OCI-LY1 (cell line): ENCODE results near the gene FSD1L.

Experiments
- H2AFZ ChIP-seq: fragments of 200-600 bp; sonication (generic), shearing (Covaris generic); 2 replicates; pipeline ENCODE4 v1.6.0; 2014; ENCODE audit warnings: antibody characterized with exemption, mild to moderate bottlenecking, low read length
- H3F3A ChIP-seq: fragments of 200-600 bp; sonication (generic), shearing (Covaris generic); 2 replicates; pipeline ENCODE4 v1.6.0; 2014; ENCODE audit warnings: mild to moderate bottlenecking, antibody characterized with exemption, low read length, moderate library complexity; ENCODE audit not compliant: insufficient read depth
- H3K27ac ChIP-seq: fragments of 200-600 bp; sonication (generic); 2 replicates; pipeline ENCODE4 v1.5.1; 2014; ENCODE audit warnings: low read length, mixed run types, mild to moderate bottlenecking, low read depth; ENCODE audit not compliant: poor library complexity, severe bottlenecking
- H3K27me3 ChIP-seq: fragments of 200-600 bp; sonication (generic); 2 replicates; pipeline ENCODE4 v1.6.0; 2014; ENCODE audit warnings: antibody characterized with exemption, mild to moderate bottlenecking, low read length, moderate library complexity; ENCODE audit not compliant: insufficient read depth
- H3K36me3 ChIP-seq: fragments of 200-600 bp; sonication (generic); 2 replicates; pipeline ENCODE4 v1.6.1; 2014; ENCODE audit warnings: mild to moderate bottlenecking, antibody characterized with exemption, low read length, moderate library complexity, mixed read lengths; ENCODE audit not compliant: insufficient read depth
- H3K4me1 ChIP-seq: fragments of 200-600 bp; sonication (generic); 2 replicates; pipeline ENCODE4 v1.5.1; 2014; ENCODE audit warnings: mild to moderate bottlenecking, low read length, moderate library complexity; ENCODE audit not compliant: insufficient read depth, severe bottlenecking
- H3K4me2 ChIP-seq: fragments of 200-600 bp; sonication (generic), shearing (Covaris generic); 2 replicates; pipeline ENCODE4 v1.6.1; 2014; ENCODE audit warnings: low read length
- H3K4me3 ChIP-seq: fragments of 200-600 bp; sonication (generic); 2 replicates; pipeline ENCODE4 v1.5.1; 2014; ENCODE audit warnings: low read length, low read depth, mild to moderate bottlenecking, mixed read lengths; ENCODE audit not compliant: poor library complexity, severe bottlenecking
- H3K79me2 ChIP-seq: fragments of 200-600 bp; shearing (Covaris generic); 2 replicates; pipeline ENCODE4 v1.6.1; 2016; ENCODE audit warnings: mixed run types, low read length, mixed read lengths; ENCODE audit not compliant: insufficient read depth
- H3K9ac ChIP-seq: fragments of 200-600 bp; sonication (generic), shearing (Covaris generic); 2 replicates; pipeline ENCODE4 v1.6.1; 2014; ENCODE audit warnings: mild to moderate bottlenecking, low read length, mixed read lengths
- H3K9me2 ChIP-seq: fragments of 200-600 bp; sonication (generic), shearing (Covaris generic); 2 replicates; pipeline ENCODE4 v1.6.1; 2014; ENCODE audit warnings: low read depth, mild to moderate bottlenecking, low read length, mixed read lengths
- H3K9me3 ChIP-seq: fragments of 200-600 bp; shearing (Covaris generic); 2 replicates; pipeline ENCODE4 v1.6.1; 2014; ENCODE audit warnings: low read length, mixed read lengths
- H4K20me1 ChIP-seq: fragments of 200-600 bp; sonication (generic), shearing (Covaris generic); 2 replicates; pipeline ENCODE4 v1.6.0; 2016; ENCODE audit warnings: mild to moderate bottlenecking, low read length; ENCODE audit not compliant: insufficient read depth
- EZH2 ChIP-seq: fragments of 200-600 bp; sonication (generic), shearing (Covaris generic); IDR thresholded peaks from 2 replicates; pipeline ENCODE4 v1.8.0; 2017; ENCODE audit warnings: borderline replicate concordance, mixed run types, mild to moderate bottlenecking, antibody characterized with exemption, low read length, moderate library complexity, mixed read lengths
- TF ChIP-seq, protein P1 (sequence below): fragments of 200-600 bp; sonication (generic), shearing (Covaris generic); IDR thresholded peaks from 2 replicates; pipeline ENCODE4 v1.5.1; 2017; ENCODE audit warnings: mild to moderate bottlenecking, antibody characterized with exemption, low read length, moderate library complexity, mixed read lengths

The FSD1L gene

DNA sequence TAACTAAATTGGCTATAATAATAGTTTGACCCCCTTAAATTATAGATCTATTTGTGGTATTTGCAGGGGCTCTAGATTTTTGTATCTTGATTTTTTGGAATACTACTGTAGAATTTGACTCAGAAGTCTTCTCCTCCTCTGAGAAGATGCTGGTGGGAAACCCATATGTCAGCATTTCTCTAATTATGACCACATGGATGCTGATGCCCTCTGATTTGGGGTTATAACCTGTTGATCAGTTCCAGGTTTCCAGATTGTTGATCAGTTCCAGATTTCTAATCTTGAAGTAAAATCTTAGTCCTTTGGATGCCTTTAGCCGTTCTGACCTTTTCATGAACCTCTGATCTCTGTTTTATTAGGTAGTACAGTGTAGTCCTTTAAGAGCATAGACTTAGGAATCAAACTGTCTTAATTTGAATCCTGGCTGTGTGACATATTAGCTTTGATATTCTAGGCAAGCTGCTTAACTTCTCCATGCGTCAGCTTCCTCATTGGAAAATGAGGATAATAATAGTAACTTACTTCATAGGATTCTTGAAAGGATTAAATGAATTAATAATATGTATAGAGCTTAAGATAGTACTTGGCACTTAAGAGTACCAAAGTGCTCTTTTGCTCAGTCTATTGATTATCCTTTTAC, 8.1 kb downstream of the FSD1L start:
- Histone ChIP-seq H3K27me3 (no peaks in the 10 kb centered on the region), H3K4me3 (no peak overlapping the region), H4K20me1 (no peaks in the 10 kb centered on the region), H3K9me2 (no peaks in the 10 kb centered on the region), H3K4me2 (no peak overlapping the region), H2AFZ (no peak overlapping the region), H3F3A (no peaks in the 10 kb centered on the region), H3K36me3 (no peaks in the 10 kb centered on the region; the same call in 1 of the 2 replicates), H3K79me2 (no peaks in the 10 kb centered on the region), H3K27ac (no peak overlapping the region), H3K9ac (no peak overlapping the region), H3K9me3 (peaks cover 11% of the 10 kb centered on the region), H3K4me1 (no peaks in the 10 kb centered on the region)
- TF ChIP-seq EZH2 = no peak
- TF ChIP-seq, protein P1, sequence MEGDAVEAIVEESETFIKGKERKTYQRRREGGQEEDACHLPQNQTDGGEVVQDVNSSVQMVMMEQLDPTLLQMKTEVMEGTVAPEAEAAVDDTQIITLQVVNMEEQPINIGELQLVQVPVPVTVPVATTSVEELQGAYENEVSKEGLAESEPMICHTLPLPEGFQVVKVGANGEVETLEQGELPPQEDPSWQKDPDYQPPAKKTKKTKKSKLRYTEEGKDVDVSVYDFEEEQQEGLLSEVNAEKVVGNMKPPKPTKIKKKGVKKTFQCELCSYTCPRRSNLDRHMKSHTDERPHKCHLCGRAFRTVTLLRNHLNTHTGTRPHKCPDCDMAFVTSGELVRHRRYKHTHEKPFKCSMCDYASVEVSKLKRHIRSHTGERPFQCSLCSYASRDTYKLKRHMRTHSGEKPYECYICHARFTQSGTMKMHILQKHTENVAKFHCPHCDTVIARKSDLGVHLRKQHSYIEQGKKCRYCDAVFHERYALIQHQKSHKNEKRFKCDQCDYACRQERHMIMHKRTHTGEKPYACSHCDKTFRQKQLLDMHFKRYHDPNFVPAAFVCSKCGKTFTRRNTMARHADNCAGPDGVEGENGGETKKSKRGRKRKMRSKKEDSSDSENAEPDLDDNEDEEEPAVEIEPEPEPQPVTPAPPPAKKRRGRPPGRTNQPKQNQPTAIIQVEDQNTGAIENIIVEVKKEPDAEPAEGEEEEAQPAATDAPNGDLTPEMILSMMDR = no peak

GRCh38 chr9:105457560-105458294, 9.9 kb downstream of the FSD1L start:
- no peak overlapping the region for H2AFZ ChIP-seq
- H3K9ac ChIP-seq = no peak overlapping the region
- no peak overlapping the region for H3K4me2 ChIP-seq
- no peaks in the 10 kb centered on the region for H3K27me3 ChIP-seq
- peaks cover 11% of the 10 kb centered on the region for H3K9me3 ChIP-seq
- H3K4me1 ChIP-seq = no peaks in the 10 kb centered on the region
- H3K9me2 ChIP-seq = no peaks in the 10 kb centered on the region
- no peak for TF ChIP-seq EZH2
- TF ChIP-seq, protein P1 = no peak
- H3K36me3 ChIP-seq = no peaks in the 10 kb centered on the region; the same call in 1 of the 2 replicates
- no peak overlapping the region for H3K27ac ChIP-seq
- H3K79me2 ChIP-seq = no peaks in the 10 kb centered on the region
- H4K20me1 ChIP-seq = no peaks in the 10 kb centered on the region
- H3F3A ChIP-seq = no peaks in the 10 kb centered on the region
- H3K4me3 ChIP-seq = no peak overlapping the region

DNA sequence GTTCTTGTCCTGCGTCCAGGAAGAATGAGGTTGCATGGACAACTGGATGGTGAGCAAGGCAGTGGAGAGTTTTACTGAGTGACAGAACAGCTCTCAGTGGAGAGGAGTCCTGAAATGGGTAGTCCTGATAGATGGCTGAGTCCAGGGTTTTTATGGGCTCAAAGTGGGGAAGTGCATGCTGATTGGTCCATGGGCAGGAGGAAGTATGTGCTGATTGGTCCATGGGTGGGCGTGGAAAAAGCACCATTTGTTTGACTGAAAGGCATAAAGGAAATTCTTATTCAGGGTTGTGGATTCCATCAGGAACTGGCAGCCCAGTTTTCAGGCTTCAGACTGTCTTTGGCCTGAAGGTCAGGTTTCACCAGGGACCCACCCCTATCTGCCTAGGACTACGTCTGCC, 10.6 kb downstream of the FSD1L start:
- H3F3A ChIP-seq = no peaks in the 10 kb centered on the region
- no peaks in the 10 kb centered on the region for H3K79me2 ChIP-seq
- H2AFZ ChIP-seq = no peak overlapping the region
- H3K36me3 ChIP-seq = no peaks in the 10 kb centered on the region; the same call in 1 of the 2 replicates
- H3K4me2 ChIP-seq = no peak overlapping the region
- no peaks in the 10 kb centered on the region for H3K4me1 ChIP-seq
- H3K9me3 ChIP-seq = peaks cover 11% of the 10 kb centered on the region
- H3K27me3 ChIP-seq = no peaks in the 10 kb centered on the region
- no peak overlapping the region for H3K4me3 ChIP-seq
- H3K9ac ChIP-seq = no peak overlapping the region
- TF ChIP-seq, protein P1 = no peak
- TF ChIP-seq EZH2 = no peak
- H4K20me1 ChIP-seq = no peaks in the 10 kb centered on the region
- H3K9me2 ChIP-seq = no peaks in the 10 kb centered on the region
- H3K27ac ChIP-seq = no peak overlapping the region
